SK-N-SH treated with all-trans-retinoic acid at 6 μM for 48 hours (cell line): ENCODE measurements around the gene PPP4R1.

Experiments used
- ATAC-seq: fragments of 200-7000 bp; cut with Tn5 transposase; 3 replicates; pipeline ENCODE4 v1.9.1; 2020; ENCODE audit warnings: mild to moderate bottlenecking, moderate library complexity
- ARNTL ChIP-seq: fragments of 450-650 bp; formaldehyde crosslinking; IDR thresholded peaks from 2 replicates; pipeline ENCODE4 v1.5.0; 2020; ENCODE audit warnings: low read depth, mild to moderate bottlenecking, moderate library complexity, borderline replicate concordance
- BACH2 ChIP-seq: fragments of 250-450 bp; sonication (Bioruptor Pico); IDR thresholded peaks from 2 replicates; pipeline ENCODE4 v1.9.0; 2021; ENCODE audit warnings: mild to moderate bottlenecking, borderline replicate concordance
- CREB5 ChIP-seq: fragments of 250-450 bp; sonication (Bioruptor Pico); IDR thresholded peaks from 2 replicates; pipeline ENCODE4 v1.5.1; 2020; ENCODE audit warnings: low read depth, mild to moderate bottlenecking, moderate library complexity
- CSDC2 ChIP-seq: fragments of 250-450 bp; sonication (Bioruptor Pico); IDR thresholded peaks from 2 replicates; pipeline ENCODE4 v1.5.0; 2020; ENCODE audit warnings: mild to moderate bottlenecking, moderate library complexity
- CSRNP3 ChIP-seq: fragments of 250-450 bp; sonication (Bioruptor Pico); IDR thresholded peaks from 2 replicates; pipeline ENCODE4 v1.5.1; 2021; ENCODE audit warnings: mild to moderate bottlenecking, moderate library complexity
- ESRRG ChIP-seq: fragments of 250-450 bp; sonication (Bioruptor Pico); IDR thresholded peaks from 2 replicates; pipeline ENCODE4 v1.6.1; 2021; ENCODE audit warnings: mild to moderate bottlenecking
- GLIS3 ChIP-seq: fragments of 250-450 bp; sonication (Bioruptor Pico); IDR thresholded peaks from 2 replicates; pipeline ENCODE4 v1.5.0; 2020; ENCODE audit warnings: mild to moderate bottlenecking, moderate library complexity
- PATZ1 ChIP-seq: fragments of 250-450 bp; sonication (Bioruptor Pico); IDR thresholded peaks from 2 replicates; pipeline ENCODE4 v1.8.0; 2020; ENCODE audit warnings: mild to moderate bottlenecking, moderate library complexity, borderline replicate concordance
- POU6F1 ChIP-seq: fragments of 250-450 bp; sonication (Bioruptor Pico); IDR thresholded peaks from 2 replicates; pipeline ENCODE4 v1.8.0; 2021; ENCODE audit warnings: low read depth, mild to moderate bottlenecking, moderate library complexity, borderline replicate concordance
- PPARA ChIP-seq: fragments of 250-450 bp; sonication (Bioruptor Pico); IDR thresholded peaks from 2 replicates; pipeline ENCODE4 v1.5.0; 2020; ENCODE audit warnings: mild to moderate bottlenecking, borderline replicate concordance
- RARB ChIP-seq: fragments of 250-450 bp; sonication (Bioruptor Pico); IDR thresholded peaks from 2 replicates; pipeline ENCODE4 v1.8.0; 2021; ENCODE audit warnings: mild to moderate bottlenecking, moderate library complexity
- SNAI2 ChIP-seq: fragments of 250-450 bp; sonication (Bioruptor Pico); IDR thresholded peaks from 2 replicates; pipeline ENCODE4 v1.5.0; 2020; ENCODE audit warnings: mild to moderate bottlenecking, moderate library complexity
- TCF4 ChIP-seq: fragments of 250-450 bp; sonication (Bioruptor Pico); IDR thresholded peaks from 2 replicates; pipeline ENCODE4 v1.8.0; 2021; ENCODE audit warnings: mild to moderate bottlenecking, moderate library complexity, borderline replicate concordance
- TOX ChIP-seq: fragments of 250-450 bp; sonication (Bioruptor Pico); IDR thresholded peaks from 2 replicates; pipeline ENCODE4 v1.8.0; 2021; ENCODE audit warnings: mild to moderate bottlenecking, moderate library complexity, borderline replicate concordance
- TSHZ2 ChIP-seq: fragments of 250-450 bp; sonication (Bioruptor Pico); IDR thresholded peaks from 2 replicates; pipeline ENCODE4 v1.5.0; 2020; ENCODE audit warnings: mild to moderate bottlenecking, moderate library complexity
- ZC3H10 ChIP-seq: fragments of 250-450 bp; sonication (Bioruptor Pico); IDR thresholded peaks from 2 replicates; pipeline ENCODE4 v1.5.1; 2021; ENCODE audit warnings: mild to moderate bottlenecking, moderate library complexity
- ZFP30 ChIP-seq: fragments of 450-650 bp; formaldehyde crosslinking; IDR thresholded peaks from 2 replicates; pipeline ENCODE4 v1.5.0; 2022; ENCODE audit warnings: mild to moderate bottlenecking, moderate library complexity
- ZNF565 ChIP-seq: fragments of 450-650 bp; formaldehyde crosslinking; conservative IDR thresholded peaks from 2 replicates; pipeline ENCODE4 v1.5.0; 2020; ENCODE audit warnings: low read depth, mild to moderate bottlenecking, moderate library complexity

The PPP4R1 gene

GRCh38 chr18:9597609-9598008 is 16.8 kb downstream of the PPP4R1 start:
- no peak for TF ChIP-seq SNAI2
- TF ChIP-seq TSHZ2 (CRISPR knock-in tag): no peak
- TF ChIP-seq ZC3H10 (CRISPR knock-in tag): no peak
- no peak for TF ChIP-seq ESRRG (CRISPR knock-in tag)
- TF ChIP-seq CSDC2 (CRISPR knock-in tag): no peak
- TF ChIP-seq ARNTL (CRISPR knock-in tag): no peak
- no peak for TF ChIP-seq POU6F1 (CRISPR knock-in tag)
- no peak for TF ChIP-seq CSRNP3 (CRISPR knock-in tag)
- TF ChIP-seq TOX (CRISPR knock-in tag): no peak
- TF ChIP-seq PPARA (CRISPR knock-in tag): no peak
- no peak for TF ChIP-seq BACH2 (CRISPR knock-in tag)
- no peak for TF ChIP-seq TCF4 (CRISPR knock-in tag)
- no peak for TF ChIP-seq CREB5 (CRISPR knock-in tag)
- ATAC-seq: no peak

- TF ChIP-seq ZC3H10 (CRISPR knock-in tag) (no peak), BACH2 (CRISPR knock-in tag) (no peak), PATZ1 (CRISPR knock-in tag) (no peak), ZFP30 (no peak), RARB (CRISPR knock-in tag) (no peak), ZNF565 (CRISPR knock-in tag) (no peak), CREB5 (CRISPR knock-in tag) (no peak), TCF4 (CRISPR knock-in tag) (no peak), ARNTL (CRISPR knock-in tag) (no peak), POU6F1 (CRISPR knock-in tag) (no peak), CSDC2 (CRISPR knock-in tag) (no peak), PPARA (CRISPR knock-in tag) (no peak), GLIS3 (CRISPR knock-in tag) (no peak), TSHZ2 (CRISPR knock-in tag) (no peak)
- TF ChIP-seq, all 23 proteins: peak for 0
- ATAC-seq: no peak
These were observed 17.4 kb downstream of the PPP4R1 start for GRCh38 chr18:9596843-9597526.
